ENCODE data around the gene SLAMF6. TPM values are rescaled to one million over a fixed set of nuclear protein-coding genes. Genes with fewer than 3 reads are reported as not detected.
"Not testable (repeated sequence)": the region's sequence is repeated elsewhere in the genome, so short reads cannot be mapped to it uniquely, and the experiment has no call there.

Gene SLAMF6
- total and polyA plus RNA-seq, 12 donors: 0.11 to 1.8 (median 0.97) TPM; not detected in 1

GRCh38 chr1:160567341-160567740, 44.3 kb upstream of the SLAMF6 start:
- Histone ChIP-seq H3K4me3 (no peak overlapping the region), H3K9me3 (replicated peaks in 1 of 3) (no peaks in the 10 kb centered on the region), H3K27me3 (no peaks in the 10 kb centered on the region), H3K27ac (no peak overlapping the region), H3K36me3 (replicated peaks in 1 of 2) (no peaks in the 10 kb centered on the region), H3K4me1 (replicated peaks in 1 of 2) (peaks cover 0 to 5% of the 10 kb centered on the region in 2 donors)
- TF ChIP-seq CTCF (IDR thresholded peaks at IDR 0.05): no peak
- TF ChIP-seq POLR2A (IDR thresholded peaks at IDR 0.05): no peak
- DNase-seq: no peak
- 83 to 87% (median 86%) methylated on average over 5 of the region's 5 CpGs for WGBS, 4 donors
- intact Hi-C loops (cut with DNase I): no loop called here

GRCh38 chr1:160565564-160565963, 42.5 kb upstream of the SLAMF6 start:
- peaks cover 0 to 5% of the 10 kb centered on the region in 2 donors for H3K4me1 ChIP-seq (replicated peaks in 1 of 2)
- H3K4me3 ChIP-seq: no peak overlapping the region
- H3K27ac ChIP-seq: no peak overlapping the region
- no peaks in the 10 kb centered on the region for H3K36me3 ChIP-seq (replicated peaks in 1 of 2)
- no peaks in the 10 kb centered on the region for H3K9me3 ChIP-seq (replicated peaks in 1 of 3)
- intact Hi-C loops (cut with DNase I): no loop called here
- 33 to 42% (median 40%) methylated on average over 4 of the region's 4 CpGs for WGBS, 4 donors
- no peak for TF ChIP-seq CTCF (IDR thresholded peaks at IDR 0.05)
- TF ChIP-seq POLR2A (IDR thresholded peaks at IDR 0.05): no peak
- H3K27me3 ChIP-seq: no peaks in the 10 kb centered on the region
- no peak for DNase-seq

GRCh38 chr1:160563230-160563629, 40.2 kb upstream of the SLAMF6 start:
- H3K4me1 ChIP-seq (replicated peaks in 1 of 2); H3K27me3 ChIP-seq; intact Hi-C loops (cut with DNase I); H3K27ac ChIP-seq; DNase-seq; H3K4me3 ChIP-seq; H3K36me3 ChIP-seq (replicated peaks in 1 of 2); H3K9me3 ChIP-seq (replicated peaks in 1 of 3): not testable (repeated sequence)
- WGBS, 4 donors: 59 to 74% (median 66%) methylated on average over 1 of the region's 1 CpG

- H3K4me1 ChIP-seq (replicated peaks in 1 of 2); H3K27ac ChIP-seq; H3K27me3 ChIP-seq; H3K36me3 ChIP-seq (replicated peaks in 1 of 2); DNase-seq; H3K9me3 ChIP-seq (replicated peaks in 1 of 3); H3K4me3 ChIP-seq; intact Hi-C loops (cut with DNase I): not testable (repeated sequence)
- WGBS, 4 donors: 70 to 82% (median 73%) methylated on average over 2 of the region's 2 CpGs
These were observed 39.7 kb upstream of the SLAMF6 start for GRCh38 chr1:160562745-160563144.

- no peak for DNase-seq
- Histone ChIP-seq H3K27ac (no peak overlapping the region), H3K36me3 (replicated peaks in 1 of 2) (no peaks in the 10 kb centered on the region), H3K27me3 (no peaks in the 10 kb centered on the region), H3K4me1 (replicated peaks in 1 of 2) (no peaks in the 10 kb centered on the region), H3K4me3 (no peak overlapping the region), H3K9me3 (replicated peaks in 1 of 3) (no peaks in the 10 kb centered on the region)
- intact Hi-C loops (cut with DNase I): no loop called here
- no peak for TF ChIP-seq POLR2A (IDR thresholded peaks at IDR 0.05)
- TF ChIP-seq CTCF (IDR thresholded peaks at IDR 0.05): no peak
These were observed 37.8 kb upstream of the SLAMF6 start for GRCh38 chr1:160560806-160561205.
